SK-N-SH (cell line): ENCODE data around the gene OAS1. TPM values are rescaled to one million over a fixed set of nuclear protein-coding genes. Genes with fewer than 3 reads are reported as not detected.

ENCODE experiments used
- CTCF ChIA-PET: fragments of 300-600, 350-600 bp; formaldehyde crosslinking; extraction: SDS; loops from one replicate; lab custom pipeline; 2021; lab: Yijun Ruan, JAX
- POLR2A ChIA-PET: fragments of 350-600 bp; sonication (Branson Sonifier 250); formaldehyde crosslinking; extraction: SDS; loops from one replicate; lab custom pipeline; 2020; ENCODE audit warnings: antibody characterized with exemption, inconsistent platforms; lab: Yijun Ruan, JAX
- DNase-seq: peaks from one replicate; pipeline ENCODE4 v3.0.0; 2012
- H2AFZ ChIP-seq: fragments of 200-600 bp; sonication (generic); 2 replicates; pipeline ENCODE4 v1.8.1; 2016; ENCODE audit warnings: antibody characterized with exemption, mild to moderate bottlenecking, low read depth
- H3F3A ChIP-seq: fragments of 200-600 bp; sonication (generic); replicated peaks from 2 replicates; pipeline ENCODE3; 2016; ENCODE audit warnings: antibody characterized with exemption, mild to moderate bottlenecking; ENCODE audit not compliant: insufficient read depth
- H3K27ac ChIP-seq, 2 experiments: fragments of 200-500 bp in 1 of 2; fragments of 200-600 bp in 1 of 2; sonication (Bioruptor generic) in 1 of 2; sonication (generic), shearing (Covaris generic) in 1 of 2; 2 replicates each; pipeline versions ENCODE4 v1.5.1 to v1.6.1; 2014 to 2016; ENCODE audit warnings: low read depth in 2 of 2, inconsistent platforms in 1 of 2, low read length in 1 of 2, mild to moderate bottlenecking in 1 of 2, mixed read lengths in 1 of 2
- H3K27me3 ChIP-seq: fragments of 200-600 bp; sonication (generic), shearing (Covaris generic); 2 replicates; pipeline ENCODE4 v1.6.1; 2016; ENCODE audit warnings: mixed run types; ENCODE audit not compliant: insufficient read depth
- H3K36me3 ChIP-seq, 2 experiments: fragments of 200-500 bp in 1 of 2; fragments of 200-600 bp in 1 of 2; sonication (Bioruptor generic) in 1 of 2; sonication (generic) in 1 of 2; replicated peaks in 1 of 2; 2 replicates each; pipeline versions ENCODE3 to v1.5.1; 2014 to 2016; ENCODE audit warnings: low read length in 1 of 2, mild to moderate bottlenecking in 1 of 2; ENCODE audit not compliant: insufficient read depth in 2 of 2, control insufficient read depth in 1 of 2
- H3K4me1 ChIP-seq, 2 experiments: fragments of 200-500 bp in 1 of 2; fragments of 200-600 bp in 1 of 2; sonication (Bioruptor generic) in 1 of 2; sonication (generic), shearing (Covaris generic) in 1 of 2; 2 replicates each; pipeline versions ENCODE4 v1.5.1 to v1.6.1; 2014 to 2016; ENCODE audit warnings: low read depth in 1 of 2, low read length in 1 of 2, mixed run types in 1 of 2; ENCODE audit not compliant: insufficient read depth in 2 of 2, control insufficient read depth in 1 of 2
- H3K4me2 ChIP-seq: fragments of 200-600 bp; sonication (generic), shearing (Covaris generic); 2 replicates; pipeline ENCODE4 v1.6.1; 2017; ENCODE audit warnings: mixed run types
- H3K4me3 ChIP-seq, 2 experiments: fragments of 200-500 bp in 1 of 2; fragments of 200-600 bp in 1 of 2; sonication (Bioruptor generic) in 1 of 2; sonication (generic), shearing (Covaris generic) in 1 of 2; 2 replicates each; pipeline versions ENCODE4 v1.5.1 to v1.8.1; 2014 to 2016; ENCODE audit warnings: low read depth in 2 of 2, inconsistent platforms in 1 of 2, low read length in 1 of 2, mild to moderate bottlenecking in 1 of 2, mixed read lengths in 1 of 2, moderate library complexity in 1 of 2
- H3K79me2 ChIP-seq: fragments of 200-600 bp; sonication (generic); 2 replicates; pipeline ENCODE4 v1.8.1; 2017; ENCODE audit warnings: mild to moderate bottlenecking; ENCODE audit not compliant: insufficient read depth
- H3K9ac ChIP-seq: fragments of 200-600 bp; sonication (generic); 2 replicates; pipeline ENCODE4 v1.6.1; 2017; ENCODE audit warnings: mixed run types
- H3K9me2 ChIP-seq: fragments of 200-600 bp; sonication (generic); 2 replicates; pipeline ENCODE4 v1.6.1; 2017; ENCODE audit warnings: mixed run types
- H3K9me3 ChIP-seq: fragments of 200-600 bp; sonication (generic); 2 replicates; pipeline ENCODE4 v1.6.1; 2017; ENCODE audit warnings: mixed run types, mild to moderate bottlenecking, moderate library complexity
- H4K20me1 ChIP-seq: fragments of 200-600 bp; sonication (generic); 2 replicates; pipeline ENCODE4 v1.6.1; 2017; ENCODE audit warnings: mild to moderate bottlenecking, mixed run types; ENCODE audit not compliant: insufficient read depth
- EZH2phosphoT487 ChIP-seq: fragments of 200-600 bp; sonication (generic); IDR thresholded peaks from 2 replicates; pipeline ENCODE4 v1.6.1; 2017; ENCODE audit warnings: low read depth, mixed run types, mild to moderate bottlenecking, antibody characterized with exemption, moderate library complexity, borderline replicate concordance
- FOSL2 ChIP-seq: IDR thresholded peaks from 2 replicates; pipeline ENCODE4 v1.4.0; 2012; ENCODE audit warnings: low read depth, mild to moderate bottlenecking, moderate library complexity, borderline replicate concordance
- FOXJ3 ChIP-seq: sonication (generic); formaldehyde crosslinking; IDR thresholded peaks from 2 replicates; pipeline ENCODE4 v1.5.1; 2020; ENCODE audit warnings: mild to moderate bottlenecking, missing genetic modification reagents
- FOXM1 ChIP-seq: IDR thresholded peaks from 2 replicates; pipeline ENCODE4 v1.4.0; 2012; ENCODE audit warnings: low read depth, mild to moderate bottlenecking
- GATA2 ChIP-seq: sonication (generic); formaldehyde crosslinking; IDR thresholded peaks from 2 replicates; pipeline ENCODE4 v1.5.0; 2020; ENCODE audit warnings: mild to moderate bottlenecking, missing genetic modification reagents
- MEF2A ChIP-seq: IDR thresholded peaks from 2 replicates; pipeline ENCODE4 v1.4.0; 2012; ENCODE audit warnings: low read depth, borderline replicate concordance
- NFIC ChIP-seq: IDR thresholded peaks from 2 replicates; pipeline ENCODE4 v1.4.0; 2012; ENCODE audit warnings: borderline replicate concordance
- RAD21 ChIP-seq: IDR thresholded peaks from 2 replicates; pipeline ENCODE4 v1.6.1; 2012; ENCODE audit warnings: mild to moderate bottlenecking, low read length
- SMC3 ChIP-seq: IDR thresholded peaks from 2 replicates; pipeline ENCODE4 v1.6.1; 2012; ENCODE audit warnings: low read depth, low read length, improper control_type of control experiment
- TAF1 ChIP-seq: IDR thresholded peaks from 2 replicates; pipeline ENCODE4 v1.6.1; 2012; ENCODE audit warnings: low read depth, mild to moderate bottlenecking, low read length, moderate library complexity, borderline replicate concordance
- USF1 ChIP-seq: IDR thresholded peaks from 2 replicates; pipeline ENCODE4 v1.4.0; 2012; ENCODE audit warnings: low read depth, borderline replicate concordance
- WGBS: methylation state at CpG from one replicate; pipeline ENCODE4 v1.1.6; 2017; ENCODE audit warnings: low lambda C conversion rate; 5-methylcytosine and 5-hydroxymethylcytosine counted together
- polyA plus RNA-seq, 3 experiments: library from polyadenylated mRNA; depleted of rRNA; stranded (reverse); fragments of >200 nt; gene quantifications; 2 replicates each; pipeline ENCODE4 v1.2.3, GENCODE V29; 2012
- TF ChIP-seq, protein P1 (sequence below): IDR thresholded peaks from 2 replicates; pipeline ENCODE4 v1.4.0; 2012; ENCODE audit warnings: low read depth

OAS1 gene
- polyA plus RNA-seq, 1 of the 3 experiments (the other 2 are of a cell fraction): 1.1 TPM

DNA sequence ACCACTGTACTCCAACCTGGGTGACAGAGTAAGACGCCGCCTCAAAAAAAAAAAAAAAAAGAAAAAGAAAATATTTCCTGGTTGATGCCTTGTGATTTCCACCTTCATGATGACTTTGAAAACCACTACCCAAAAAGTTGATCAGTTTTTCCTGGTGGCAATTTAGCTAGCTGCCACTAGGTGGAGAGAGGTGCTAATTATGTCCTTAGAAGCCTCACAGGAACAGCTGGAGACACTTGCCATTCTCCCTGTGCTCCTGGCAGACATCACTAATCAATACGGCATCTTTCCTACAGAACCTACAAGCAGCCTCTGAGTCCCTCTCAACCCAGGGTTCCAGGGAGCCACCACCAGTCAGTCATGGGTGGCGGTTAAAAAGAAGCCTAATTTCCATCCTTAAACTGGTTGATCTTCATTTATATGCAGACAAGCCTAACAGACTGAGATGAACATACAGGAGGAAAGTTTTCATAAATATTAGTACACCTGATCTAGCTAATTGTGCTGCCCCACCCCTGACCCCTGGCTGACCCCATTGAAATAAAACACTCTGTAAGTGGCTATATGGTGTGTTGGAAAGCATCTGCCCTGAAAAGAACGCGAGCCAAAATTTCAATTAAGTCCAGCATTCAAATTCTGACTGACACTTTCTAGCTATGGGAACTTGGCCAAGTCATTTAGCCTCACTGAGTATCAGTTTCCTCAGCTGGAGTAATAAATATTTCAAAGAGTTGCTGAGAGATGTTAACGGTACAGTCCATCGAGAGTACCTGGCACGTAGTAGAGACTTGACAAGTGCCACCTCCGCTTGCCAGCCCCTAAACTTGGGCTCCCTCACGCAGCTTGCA, 6.2 kb upstream of the OAS1 start (continued):
- TF ChIP-seq RAD21: peak; percentile 72

DNA sequence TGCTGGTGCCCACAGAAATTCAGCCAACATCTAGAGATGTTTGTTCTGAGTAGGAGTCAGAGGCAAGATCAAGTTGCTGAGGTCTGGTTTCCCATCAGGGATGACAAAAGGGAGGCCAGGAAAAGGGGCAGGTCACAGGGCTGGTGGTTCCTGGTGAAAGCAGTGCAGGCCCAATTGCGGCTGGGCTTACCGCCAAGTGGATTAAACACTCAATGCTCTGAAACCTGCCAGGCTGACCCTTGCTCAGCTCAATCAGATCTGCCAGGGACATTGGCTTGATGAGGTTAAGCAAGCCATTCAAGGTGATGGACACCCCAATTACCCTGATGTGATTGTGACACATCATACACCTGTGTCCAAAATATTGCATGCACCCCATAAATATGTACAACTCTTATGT, 5.5 kb upstream of the OAS1 start:
- H4K20me1 ChIP-seq: no peaks in the 10 kb centered on the region
- no peak overlapping the region for H3K4me3 ChIP-seq
- no peak overlapping the region for H2AFZ ChIP-seq
- no peak overlapping the region for H3K4me2 ChIP-seq
- no peak for TF ChIP-seq FOSL2
- no peak for TF ChIP-seq MEF2A
- peak overlapping the region in 1 of 2 experiments; percentile 62; a peak in 2 of 4 replicates for H3K27ac ChIP-seq
- ChIA-PET POLR2A (no interaction called here), CTCF (interaction anchor here (0.7 to 1.6 kb wide), 13 partner anchors 8 to 451 kb away, joined by 3 to 7 read pairs (median 3); partner anchors contain the start of gene OAS2)
- no peaks in the 10 kb centered on the region for H3K9me3 ChIP-seq
- no peaks in the 10 kb centered on the region for H3K79me2 ChIP-seq
- no peak overlapping the region for H3K9ac ChIP-seq
- H3F3A ChIP-seq: no peaks in the 10 kb centered on the region
- peaks cover 0 to 28% of the 10 kb centered on the region in 2 experiments; a peak in 2 of 4 replicates for H3K4me1 ChIP-seq
- H3K27me3 ChIP-seq: no peaks in the 10 kb centered on the region
- no peak for DNase-seq
- H3K36me3 ChIP-seq: no peaks in the 10 kb centered on the region
- H3K9me2 ChIP-seq: no peaks in the 10 kb centered on the region
- WGBS: 100% methylated on average over 2 of the region's 2 CpGs

GRCh38 chr12:112904571-112904970, 2.2 kb upstream of the OAS1 start:
- Histone ChIP-seq H3K79me2 (no peaks in the 10 kb centered on the region), H3K9me3 (no peaks in the 10 kb centered on the region), H3K9ac (no peak overlapping the region), H3K4me3 (no peak overlapping the region), H2AFZ (no peak overlapping the region), H3K9me2 (no peaks in the 10 kb centered on the region), H3K36me3 (no peaks in the 10 kb centered on the region), H3K4me2 (no peak overlapping the region), H3K27me3 (no peaks in the 10 kb centered on the region), H3K4me1 (peaks cover 0 to 38% of the 10 kb centered on the region in 2 experiments; a peak in 2 of 4 replicates), H3F3A (no peaks in the 10 kb centered on the region), H3K27ac (no peak overlapping the region), H4K20me1 (no peaks in the 10 kb centered on the region)
- DNase-seq: no peak
- ChIA-PET POLR2A (no interaction called here), CTCF (interaction anchor here (1.4 kb wide), 1 partner anchor 14 kb away, joined by 3 read pairs; no protein-coding TSS in a partner anchor)
- no peak for TF ChIP-seq NFIC
- TF ChIP-seq EZH2phosphoT487: no peak
- TF ChIP-seq RAD21: no peak
- TF ChIP-seq, protein P1, sequence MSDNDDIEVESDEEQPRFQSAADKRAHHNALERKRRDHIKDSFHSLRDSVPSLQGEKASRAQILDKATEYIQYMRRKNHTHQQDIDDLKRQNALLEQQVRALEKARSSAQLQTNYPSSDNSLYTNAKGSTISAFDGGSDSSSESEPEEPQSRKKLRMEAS: no peak
- no peak for TF ChIP-seq GATA2
- TF ChIP-seq FOXJ3 (CRISPR knock-in tag): no peak
- TF ChIP-seq FOXM1: no peak
- no peak for TF ChIP-seq FOSL2
- no peak for TF ChIP-seq USF1
- TF ChIP-seq SMC3: no peak
- no peak for TF ChIP-seq TAF1
